Gastrocnemius medialis (tissue), 4 donors: Measurements from ENCODE around the gene BCR. TPM values are rescaled to one million over a fixed set of nuclear protein-coding genes. Genes with fewer than 3 reads are reported as not detected.

Experiments used
- ATAC-seq, 2 donors: fragments of 150-250 bp; one replicate each; pipeline ENCODE4 v1.9.1; 2016
- DNase-seq, 2 donors: peaks; one replicate each; pipeline ENCODE4 v3.0.0-alpha.2; 2019
- H3K27ac ChIP-seq, 4 donors: fragments of 200-600 bp; sonication (generic); 1 replicate in 1 of 4; 2 replicates in 3 of 4; pipeline ENCODE4 v1.5.1; 2016 to 2018; ENCODE audit warnings: mild to moderate bottlenecking in 2 of 4, moderate library complexity in 1 of 4
- H3K27me3 ChIP-seq, 3 donors: fragments of 200-600 bp; sonication (generic) in 2 of 3; 1 replicate in 1 of 3; 2 replicates in 2 of 3; pipeline versions ENCODE4 v1.5.1 to v1.6.0; 2016 to 2019; ENCODE audit warnings: mild to moderate bottlenecking in 1 of 3, moderate library complexity in 1 of 3
- H3K36me3 ChIP-seq, 2 donors: fragments of 200-600 bp; sonication (generic) in 1 of 2; one replicate each; pipeline ENCODE4 v1.5.1; 2017 to 2018
- H3K4me1 ChIP-seq, 2 donors: fragments of 200-600 bp; sonication (generic) in 1 of 2; one replicate each; pipeline ENCODE4 v1.5.1; 2016 to 2017; ENCODE audit warnings: mild to moderate bottlenecking in 2 of 2
- H3K4me3 ChIP-seq, 4 donors: fragments of 200-600 bp; sonication (generic) in 3 of 4; 1 replicate in 1 of 4; 2 replicates in 3 of 4; pipeline ENCODE4 v1.5.1; 2016 to 2019; ENCODE audit warnings: mild to moderate bottlenecking in 2 of 4
- H3K9me3 ChIP-seq, 3 donors: fragments of 200-600 bp; sonication (generic) in 2 of 3; 1 replicate in 1 of 3; 2 replicates in 2 of 3; pipeline ENCODE4 v1.5.1; 2016 to 2019
- POLR2A ChIP-seq, 2 donors: fragments of 450-650 bp; IDR thresholded peaks; one replicate each; pipeline ENCODE4 v1.6.1; 2017; ENCODE audit warnings: antibody characterized with exemption in 2 of 2, mild to moderate bottlenecking in 2 of 2, moderate library complexity in 2 of 2
- in situ Hi-C, 4 donors: fragments of 200-750 bp; cut with MboI; loops; one replicate each; pipeline versions ENCODE4 v1.15.0 to v1.8.0; 2017; ENCODE audit warnings: low sequenced_read_pairs in 4 of 4
- intact Hi-C: fragments of 100-400 bp; cut with DNase I; formaldehyde crosslinking; loops from one replicate; pipeline ENCODE4 v1.15.1; 2023; ENCODE audit warnings: low total_unique reads
- total RNA-seq, 4 donors: library from RNA; depleted of rRNA; stranded (reverse); fragments of >200 nt; gene quantifications; one replicate each; pipeline versions ENCODE4 v1.1.0 to v1.2.3, GENCODE V29; 2016
- TF ChIP-seq, protein P1 (sequence below), 5 experiments: fragments of 450-650 bp in 3 of 5; fragments of 200-600 bp in 2 of 5; sonication (generic) in 2 of 5; IDR thresholded peaks in 4 of 5; conservative IDR thresholded peaks in 1 of 5; 1 replicate in 4 of 5; 2 replicates in 1 of 5; pipeline ENCODE4 v1.5.1; 2016 to 2019; ENCODE audit warnings: antibody characterized with exemption in 5 of 5, mild to moderate bottlenecking in 3 of 5, moderate library complexity in 3 of 5

BCR gene
- total RNA-seq, 4 donors from 2014 or later: 10.3 to 13.0 (median 12.4) TPM

DNA sequence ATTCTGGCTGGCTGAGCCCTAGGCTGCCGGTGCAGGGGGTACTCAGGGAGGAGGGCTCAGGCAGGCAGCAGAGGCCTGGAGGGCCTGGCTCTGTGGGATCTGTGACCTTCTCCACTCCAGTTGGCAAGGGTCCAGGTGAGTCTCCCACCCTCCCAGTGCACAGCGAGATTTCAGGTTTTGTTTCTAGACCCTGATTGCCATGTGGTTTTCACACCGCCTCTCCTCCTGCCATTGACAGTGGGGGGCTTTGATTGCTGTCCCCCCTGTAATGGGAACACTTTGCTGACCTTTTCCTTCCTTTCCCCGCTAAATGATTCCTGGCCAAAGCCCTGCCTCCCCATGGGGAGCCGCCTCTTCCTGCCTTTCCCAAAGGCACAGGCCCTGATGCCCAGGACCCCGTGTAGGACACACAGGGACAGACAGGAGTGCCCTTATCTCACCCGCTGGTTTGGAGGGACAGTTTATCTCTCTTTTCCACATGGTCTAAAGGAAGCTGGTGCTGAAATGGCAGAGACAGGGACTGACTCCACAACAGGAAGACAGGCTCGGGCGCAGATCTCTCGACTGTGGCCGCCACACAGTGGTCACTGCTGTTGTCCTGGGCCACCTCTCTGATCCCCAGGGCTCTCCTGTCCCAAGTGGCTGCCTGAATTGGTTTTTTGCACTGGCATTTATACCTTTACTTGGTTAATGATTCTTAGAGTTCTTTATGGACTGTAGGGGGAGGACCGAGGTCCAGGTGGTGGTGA, 43.4 kb downstream of the BCR start:
- H3K36me3 ChIP-seq: no peaks in the 10 kb centered on the region
- H3K4me3 ChIP-seq: no peak overlapping the region
- ATAC-seq (no peak), DNase-seq (no peak)
- intact Hi-C loops: no loop called here
- peak overlapping the region; percentile 28 to 48 (median 36) for H3K27ac ChIP-seq
- in situ Hi-C loops: no loop called here
- H3K9me3 ChIP-seq: peaks cover 0 to 5% (median 3%) of the 10 kb centered on the region in 3 donors
- peaks cover 20 to 37% of the 10 kb centered on the region in 2 donors for H3K4me1 ChIP-seq
- peaks cover under 1 to 24% (median 13%) of the 10 kb centered on the region in 3 donors for H3K27me3 ChIP-seq
- TF ChIP-seq, protein P1, sequence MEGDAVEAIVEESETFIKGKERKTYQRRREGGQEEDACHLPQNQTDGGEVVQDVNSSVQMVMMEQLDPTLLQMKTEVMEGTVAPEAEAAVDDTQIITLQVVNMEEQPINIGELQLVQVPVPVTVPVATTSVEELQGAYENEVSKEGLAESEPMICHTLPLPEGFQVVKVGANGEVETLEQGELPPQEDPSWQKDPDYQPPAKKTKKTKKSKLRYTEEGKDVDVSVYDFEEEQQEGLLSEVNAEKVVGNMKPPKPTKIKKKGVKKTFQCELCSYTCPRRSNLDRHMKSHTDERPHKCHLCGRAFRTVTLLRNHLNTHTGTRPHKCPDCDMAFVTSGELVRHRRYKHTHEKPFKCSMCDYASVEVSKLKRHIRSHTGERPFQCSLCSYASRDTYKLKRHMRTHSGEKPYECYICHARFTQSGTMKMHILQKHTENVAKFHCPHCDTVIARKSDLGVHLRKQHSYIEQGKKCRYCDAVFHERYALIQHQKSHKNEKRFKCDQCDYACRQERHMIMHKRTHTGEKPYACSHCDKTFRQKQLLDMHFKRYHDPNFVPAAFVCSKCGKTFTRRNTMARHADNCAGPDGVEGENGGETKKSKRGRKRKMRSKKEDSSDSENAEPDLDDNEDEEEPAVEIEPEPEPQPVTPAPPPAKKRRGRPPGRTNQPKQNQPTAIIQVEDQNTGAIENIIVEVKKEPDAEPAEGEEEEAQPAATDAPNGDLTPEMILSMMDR (IDR thresholded peaks at IDR 0.05 in 4 of 5, conservative IDR thresholded peaks at IDR 0.05 in 1 of 5): no peak
- TF ChIP-seq POLR2A (IDR thresholded peaks at IDR 0.05): no peak

DNA sequence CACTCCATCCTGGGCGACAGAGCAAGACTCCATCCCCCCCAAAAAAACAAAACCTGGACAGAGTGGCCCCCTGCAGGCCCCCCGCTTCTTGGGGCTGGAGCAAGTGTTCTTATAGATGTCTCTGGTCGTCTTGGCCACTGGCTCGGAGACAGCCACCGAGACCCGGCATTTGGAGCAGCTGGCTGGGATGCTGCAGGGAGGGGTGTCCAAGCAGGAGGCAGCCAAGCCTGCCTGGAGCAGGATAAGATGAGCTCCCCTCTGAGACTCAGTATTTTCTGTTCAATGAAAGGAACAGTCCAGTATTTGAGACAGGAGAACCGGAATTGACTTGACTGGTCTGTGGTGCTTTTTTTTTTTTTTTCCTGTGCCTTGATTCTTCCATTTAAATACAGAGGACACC, 44.5 kb downstream of the BCR start:
- Histone ChIP-seq H3K27ac (peak overlapping the region in 3 of 4 donors; percentile 40 to 53 (median 48)), H3K9me3 (peaks cover 0 to 9% (median 6%) of the 10 kb centered on the region in 3 donors), H3K27me3 (peaks cover 0 to 17% (median 4%) of the 10 kb centered on the region in 3 donors), H3K4me3 (no peak overlapping the region), H3K36me3 (no peaks in the 10 kb centered on the region), H3K4me1 (peaks cover 9 to 27% of the 10 kb centered on the region in 2 donors)
- in situ Hi-C loops (no loop called here), intact Hi-C loops (no loop called here)
- DNase-seq (no peak), ATAC-seq (no peak)
- TF ChIP-seq, protein P1 (IDR thresholded peaks at IDR 0.05 in 4 of 5, conservative IDR thresholded peaks at IDR 0.05 in 1 of 5): no peak
- no peak for TF ChIP-seq POLR2A (IDR thresholded peaks at IDR 0.05)

DNA sequence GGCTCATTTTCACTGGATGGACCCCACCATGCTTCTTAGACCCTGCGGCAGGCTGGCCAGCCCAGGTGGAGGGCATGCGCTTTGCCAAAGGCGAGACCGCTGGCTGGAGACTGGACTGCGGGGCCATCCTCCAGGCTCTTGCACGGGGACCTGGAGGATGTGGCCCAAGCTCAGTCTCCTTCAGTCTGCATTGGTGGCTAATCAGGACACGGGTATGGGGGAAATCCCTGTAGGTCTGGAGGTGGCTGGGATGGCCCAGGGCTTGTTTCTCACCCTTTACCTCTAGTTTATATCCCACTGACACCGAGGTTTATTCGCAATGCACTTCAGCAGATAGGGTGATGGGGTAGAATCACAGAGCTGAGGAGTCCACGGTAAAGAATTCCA, 45.0 kb downstream of the BCR start:
- no peak for TF ChIP-seq POLR2A (IDR thresholded peaks at IDR 0.05)
- TF ChIP-seq, protein P1 (IDR thresholded peaks at IDR 0.05 in 4 of 5, conservative IDR thresholded peaks at IDR 0.05 in 1 of 5): no peak
- Histone ChIP-seq H3K9me3 (peaks cover 0 to 9% (median 6%) of the 10 kb centered on the region in 3 donors), H3K36me3 (no peaks in the 10 kb centered on the region), H3K27ac (peak overlapping the region; percentile 46 to 68 (median 50)), H3K4me3 (no peak overlapping the region), H3K4me1 (peaks cover 4 to 22% of the 10 kb centered on the region in 2 donors), H3K27me3 (peaks cover 0 to 17% (median 4%) of the 10 kb centered on the region in 3 donors)
- ATAC-seq (no peak), DNase-seq (no peak)
- intact Hi-C loops (no loop called here), in situ Hi-C loops (no loop called here)

DNA sequence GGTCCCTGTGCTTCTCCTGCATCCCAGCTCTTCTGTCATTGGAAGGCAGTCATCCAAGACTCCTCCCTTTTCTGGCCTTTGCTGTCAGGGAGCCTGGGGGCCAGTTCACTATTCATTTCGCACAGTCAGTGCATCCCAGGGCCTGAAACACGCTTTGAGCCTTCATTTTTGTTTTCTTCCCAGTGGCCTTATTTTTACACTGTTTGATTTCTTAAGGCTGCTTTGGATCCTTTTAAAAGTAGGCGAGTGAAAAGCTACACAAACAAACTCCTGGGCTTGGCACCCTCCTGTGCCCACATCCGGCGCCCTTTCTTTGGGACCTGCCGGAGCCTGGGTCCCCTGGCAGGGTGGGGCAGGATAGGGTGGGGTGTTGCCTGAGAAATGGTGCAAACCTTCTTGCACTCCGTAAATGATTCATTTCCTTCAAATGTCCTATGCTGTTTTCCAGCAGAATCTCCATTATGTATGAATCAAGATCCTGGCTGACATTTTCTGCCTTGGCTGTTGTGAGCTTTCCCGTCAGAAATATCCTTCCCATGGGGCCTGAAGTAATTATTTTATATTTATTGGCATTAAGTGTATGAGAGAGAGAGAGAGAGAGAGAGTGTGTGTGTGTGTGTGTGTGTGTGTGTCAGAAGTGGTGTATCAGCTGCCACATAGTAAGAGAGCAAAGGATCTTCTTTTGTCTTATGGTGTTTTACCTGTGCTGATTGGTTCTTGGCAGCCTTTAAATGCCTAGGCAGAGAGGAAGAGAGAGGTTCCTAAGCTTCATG, 45.6 kb downstream of the BCR start:
- TF ChIP-seq POLR2A (IDR thresholded peaks at IDR 0.05): no peak
- TF ChIP-seq, protein P1 (IDR thresholded peaks at IDR 0.05 in 4 of 5, conservative IDR thresholded peaks at IDR 0.05 in 1 of 5): no peak
- intact Hi-C loops: no loop called here

More for the DNA sequence above, 45.6 kb downstream of the BCR start:
- Histone ChIP-seq H3K27me3 (peaks cover 0 to 16% (median 4%) of the 10 kb centered on the region in 3 donors), H3K36me3 (no peaks in the 10 kb centered on the region), H3K4me1 (peaks cover 0 to 20% of the 10 kb centered on the region in 2 donors), H3K4me3 (no peak overlapping the region), H3K9me3 (peaks cover 0 to 9% (median 6%) of the 10 kb centered on the region in 3 donors), H3K27ac (peak overlapping the region; percentile 46 to 68 (median 50))
- in situ Hi-C loops: no loop called here
- ATAC-seq: peak in 1 of 2 donors; percentile 49
- DNase-seq: no peak
